AG09309 (cell line): ENCODE results near the gene MUC13.

ENCODE experiments used
- DNase-seq: peaks from one replicate; pipeline ENCODE4 v3.0.0-alpha.2; 2010; ENCODE audit warnings: low read depth
- H3K4me3 ChIP-seq: 2 replicates; pipeline ENCODE4 v1.5.1; 2011; ENCODE audit warnings: mild to moderate bottlenecking, low read depth, low read length, moderate library complexity; ENCODE audit not compliant: control insufficient read depth
- CTCF ChIP-seq: IDR thresholded peaks from 2 replicates; pipeline ENCODE4 v1.5.1; 2011; ENCODE audit warnings: mild to moderate bottlenecking, low read depth, low read length, inconsistent platforms; ENCODE audit not compliant: insufficient read depth, control insufficient read depth; ENCODE audit errors: missing control alignments

Gene MUC13

GRCh38 chr3:124937049-124937448 lies 2.5 kb upstream of the MUC13 start:
- no peak overlapping the region for H3K4me3 ChIP-seq
- no peak for DNase-seq
- TF ChIP-seq CTCF, result no peak

GRCh38 chr3:124935794-124936542 lies 1.4 kb upstream of the MUC13 start:
- no peak for DNase-seq
- no peak overlapping the region for H3K4me3 ChIP-seq
- TF ChIP-seq CTCF, result no peak

- no peak for TF ChIP-seq CTCF
- H3K4me3 ChIP-seq, result no peak overlapping the region
- DNase-seq, result no peak
Observed at GRCh38 chr3:124935264-124935663, 713 bp upstream of the MUC13 start.

GRCh38 chr3:124928333-124929202 lies 6.0 kb downstream of the MUC13 start:
- peak; percentile 40 for DNase-seq
- H3K4me3 ChIP-seq, result no peak overlapping the region
- peak; percentile 67 for TF ChIP-seq CTCF

GRCh38 chr3:124927574-124928045 lies 6.9 kb downstream of the MUC13 start:
- no peak overlapping the region for H3K4me3 ChIP-seq
- no peak for DNase-seq
- TF ChIP-seq CTCF, result no peak

GRCh38 chr3:124926426-124927101 lies 8.0 kb downstream of the MUC13 start:
- TF ChIP-seq CTCF, result no peak
- H3K4me3 ChIP-seq, result no peak overlapping the region
- no peak for DNase-seq
